Kidney epithelial cell (primary cell): ENCODE data around the gene CLDN16. TPM values are rescaled to one million over a fixed set of nuclear protein-coding genes. Genes with fewer than 3 reads are reported as not detected.
A peak's percentile ranks its signal among the peaks of the same experiment; 100 is the strongest.

Experiments used
- DNase-seq: peaks from one replicate; pipeline ENCODE4 v3.0.0-alpha.2; 2010; ENCODE audit warnings: low read depth
- H3K27me3 ChIP-seq: 2 replicates; pipeline ENCODE4 v1.6.0; 2011; ENCODE audit warnings: low read length; ENCODE audit not compliant: control insufficient read depth, insufficient read depth
- H3K36me3 ChIP-seq: 2 replicates; pipeline ENCODE4 v1.5.1; 2011; ENCODE audit warnings: low read length; ENCODE audit not compliant: control insufficient read depth, insufficient read depth
- H3K4me3 ChIP-seq: 2 replicates; pipeline ENCODE4 v1.5.1; 2011; ENCODE audit warnings: low read depth, mild to moderate bottlenecking, control low read depth, low read length
- total RNA-seq: library from RNA; depleted of rRNA; stranded (reverse); fragments of >200 nt; gene quantifications from 2 replicates; pipeline ENCODE4 v1.2.3, GENCODE V29; 2015
- TF ChIP-seq, protein P1 (sequence below): IDR thresholded peaks from 2 replicates; pipeline ENCODE4 v1.5.1; 2011; ENCODE audit warnings: mild to moderate bottlenecking, moderate library complexity, low read length, control low read depth, inconsistent platforms; ENCODE audit not compliant: insufficient read depth, poor library complexity, severe bottlenecking

Gene CLDN16
- total RNA-seq, 1 donor from 2014 or later = 10.9 TPM

DNA sequence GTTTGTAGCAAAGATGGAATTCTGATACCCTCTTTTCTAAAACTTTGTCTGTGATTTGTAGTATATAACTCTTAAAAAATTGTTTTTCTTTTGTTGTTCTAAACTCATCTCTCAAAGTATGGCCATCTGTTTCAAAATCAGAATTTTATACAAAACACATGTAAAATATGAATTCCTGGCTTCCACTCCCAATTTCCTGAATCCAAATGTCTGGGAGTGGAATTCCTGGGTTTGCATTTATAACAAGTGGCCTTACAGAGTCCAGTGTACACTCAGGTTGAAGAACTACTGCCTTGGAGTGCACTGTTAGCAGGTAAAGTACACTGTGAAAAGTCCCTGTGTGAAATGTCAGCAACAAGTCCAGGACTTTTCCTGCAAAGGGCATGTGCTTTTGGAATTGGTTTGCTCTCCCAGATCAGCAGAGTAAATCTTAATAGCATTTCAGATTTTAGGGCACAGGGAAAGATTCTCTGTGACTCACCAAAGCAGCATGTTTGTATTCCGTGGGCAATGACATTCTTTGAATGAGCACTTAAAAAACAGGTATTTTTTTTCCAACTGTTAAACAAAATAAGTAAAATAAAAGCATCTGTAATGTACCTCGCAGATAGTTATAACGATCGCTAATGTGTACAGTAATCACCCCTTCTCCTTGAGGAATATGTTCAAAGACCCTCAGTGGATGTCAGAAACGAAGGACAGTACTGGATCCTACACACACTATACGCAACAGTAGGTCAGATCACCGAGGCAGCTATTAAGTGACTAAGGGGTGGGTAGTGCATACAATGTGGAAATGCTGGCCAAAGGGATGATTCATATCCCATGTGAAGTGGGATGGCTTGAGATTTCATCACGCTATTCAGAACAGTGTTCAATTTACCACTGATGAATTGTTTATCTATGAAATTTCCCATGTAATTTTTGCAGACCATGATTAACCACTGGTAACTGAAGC, 2.0 kb upstream of the CLDN16 start:
- no peaks in the 10 kb centered on the region for H3K36me3 ChIP-seq
- no peaks in the 10 kb centered on the region for H3K27me3 ChIP-seq
- TF ChIP-seq, protein P1, sequence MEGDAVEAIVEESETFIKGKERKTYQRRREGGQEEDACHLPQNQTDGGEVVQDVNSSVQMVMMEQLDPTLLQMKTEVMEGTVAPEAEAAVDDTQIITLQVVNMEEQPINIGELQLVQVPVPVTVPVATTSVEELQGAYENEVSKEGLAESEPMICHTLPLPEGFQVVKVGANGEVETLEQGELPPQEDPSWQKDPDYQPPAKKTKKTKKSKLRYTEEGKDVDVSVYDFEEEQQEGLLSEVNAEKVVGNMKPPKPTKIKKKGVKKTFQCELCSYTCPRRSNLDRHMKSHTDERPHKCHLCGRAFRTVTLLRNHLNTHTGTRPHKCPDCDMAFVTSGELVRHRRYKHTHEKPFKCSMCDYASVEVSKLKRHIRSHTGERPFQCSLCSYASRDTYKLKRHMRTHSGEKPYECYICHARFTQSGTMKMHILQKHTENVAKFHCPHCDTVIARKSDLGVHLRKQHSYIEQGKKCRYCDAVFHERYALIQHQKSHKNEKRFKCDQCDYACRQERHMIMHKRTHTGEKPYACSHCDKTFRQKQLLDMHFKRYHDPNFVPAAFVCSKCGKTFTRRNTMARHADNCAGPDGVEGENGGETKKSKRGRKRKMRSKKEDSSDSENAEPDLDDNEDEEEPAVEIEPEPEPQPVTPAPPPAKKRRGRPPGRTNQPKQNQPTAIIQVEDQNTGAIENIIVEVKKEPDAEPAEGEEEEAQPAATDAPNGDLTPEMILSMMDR = no peak
- peak overlapping the region; percentile 15 for H3K4me3 ChIP-seq
- peak; percentile 94 for DNase-seq

DNA sequence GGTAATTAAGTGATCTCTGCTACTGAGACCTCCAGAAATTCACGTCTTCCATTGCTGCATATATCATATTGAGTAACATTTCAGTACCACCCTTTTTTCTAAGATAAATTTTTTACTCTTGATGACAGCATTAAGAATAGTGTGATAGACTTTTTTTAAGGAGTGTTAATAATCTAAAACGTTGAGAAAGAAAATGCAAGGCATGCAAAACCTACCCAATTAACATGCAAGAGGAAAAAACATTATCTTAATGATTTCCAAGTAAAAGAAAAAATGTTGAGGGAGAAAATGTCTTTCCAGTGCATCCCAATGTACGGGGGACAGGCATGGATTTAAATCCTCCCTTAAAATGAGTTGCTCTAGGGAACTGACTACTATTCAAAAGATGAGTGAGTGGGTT, 740 bp downstream of the CLDN16 start:
- TF ChIP-seq, protein P1 = no peak
- no peak overlapping the region for H3K4me3 ChIP-seq
- no peaks in the 10 kb centered on the region for H3K27me3 ChIP-seq
- no peak for DNase-seq
- no peaks in the 10 kb centered on the region for H3K36me3 ChIP-seq

DNA sequence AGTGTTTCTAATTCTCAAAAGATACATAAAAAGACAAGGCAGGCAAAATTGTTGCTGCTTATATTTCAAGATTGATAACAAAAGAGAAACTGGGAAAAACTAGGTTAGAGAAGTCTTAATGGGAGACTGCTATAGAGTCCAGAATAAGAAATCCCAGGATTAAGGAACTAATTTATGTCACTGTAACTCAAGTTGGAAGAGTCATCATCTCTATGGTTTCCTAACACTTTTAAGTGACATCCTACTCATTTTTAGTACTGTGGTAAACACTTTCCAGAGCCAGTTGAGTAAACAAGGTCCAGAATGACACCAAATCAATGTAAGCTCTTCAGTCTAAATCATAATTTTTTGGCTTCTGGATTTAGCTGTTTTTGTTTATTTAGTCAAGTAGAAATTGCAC, 8.0 kb downstream of the CLDN16 start:
- no peak for DNase-seq
- H3K27me3 ChIP-seq = no peaks in the 10 kb centered on the region
- H3K4me3 ChIP-seq = no peak overlapping the region
- TF ChIP-seq, protein P1 = no peak
- no peaks in the 10 kb centered on the region for H3K36me3 ChIP-seq

DNA sequence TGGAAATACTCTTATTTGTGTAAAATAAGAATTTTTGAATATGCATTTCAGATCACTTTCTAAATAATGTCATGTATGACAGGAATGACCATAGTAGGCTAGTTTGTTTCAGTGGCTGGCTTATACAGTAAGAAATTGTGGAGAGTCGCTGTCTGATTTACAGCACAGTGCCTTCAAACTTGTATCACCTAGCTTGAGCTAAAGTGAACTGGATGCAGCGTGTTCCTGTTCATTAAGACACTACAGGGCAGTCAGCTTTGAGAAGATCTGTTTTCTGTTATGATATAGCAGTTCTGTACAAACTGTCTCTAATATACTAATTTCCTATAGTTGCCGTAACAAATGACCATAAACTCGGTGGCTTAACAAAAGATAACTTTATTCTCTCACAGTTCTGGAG, 9.9 kb downstream of the CLDN16 start:
- TF ChIP-seq, protein P1 = no peak
- Histone ChIP-seq H3K27me3 (no peaks in the 10 kb centered on the region), H3K36me3 (no peaks in the 10 kb centered on the region), H3K4me3 (no peak overlapping the region)
- DNase-seq = no peak

DNA sequence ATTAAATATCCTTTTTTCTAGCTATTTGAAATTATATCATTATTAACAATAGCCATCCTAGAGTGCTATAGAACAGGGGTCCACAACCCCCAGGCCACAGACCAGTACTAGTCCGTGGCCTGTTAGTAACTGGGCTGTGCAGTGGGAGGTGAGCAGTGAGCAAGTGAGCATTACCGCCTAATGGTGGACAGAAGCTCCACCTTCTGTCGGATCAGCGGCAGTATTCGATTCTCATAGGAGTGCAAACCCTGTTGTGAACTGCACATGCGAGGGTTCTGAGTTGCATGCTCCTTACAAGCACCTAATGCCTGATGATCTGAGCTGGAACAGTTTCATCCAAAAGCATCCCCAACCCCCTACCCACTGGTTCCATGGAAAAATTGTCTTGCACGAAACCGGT, 11.7 kb downstream of the CLDN16 start:
- DNase-seq = no peak
- Histone ChIP-seq H3K27me3 (no peaks in the 10 kb centered on the region), H3K36me3 (no peaks in the 10 kb centered on the region), H3K4me3 (no peak overlapping the region)
- TF ChIP-seq, protein P1 = no peak
